ENCODE results near the gene SUDS3.
"Not testable (repeated sequence)": the region's sequence is repeated elsewhere in the genome, so short reads cannot be mapped to it uniquely, and the experiment has no call there.

The SUDS3 gene

DNA sequence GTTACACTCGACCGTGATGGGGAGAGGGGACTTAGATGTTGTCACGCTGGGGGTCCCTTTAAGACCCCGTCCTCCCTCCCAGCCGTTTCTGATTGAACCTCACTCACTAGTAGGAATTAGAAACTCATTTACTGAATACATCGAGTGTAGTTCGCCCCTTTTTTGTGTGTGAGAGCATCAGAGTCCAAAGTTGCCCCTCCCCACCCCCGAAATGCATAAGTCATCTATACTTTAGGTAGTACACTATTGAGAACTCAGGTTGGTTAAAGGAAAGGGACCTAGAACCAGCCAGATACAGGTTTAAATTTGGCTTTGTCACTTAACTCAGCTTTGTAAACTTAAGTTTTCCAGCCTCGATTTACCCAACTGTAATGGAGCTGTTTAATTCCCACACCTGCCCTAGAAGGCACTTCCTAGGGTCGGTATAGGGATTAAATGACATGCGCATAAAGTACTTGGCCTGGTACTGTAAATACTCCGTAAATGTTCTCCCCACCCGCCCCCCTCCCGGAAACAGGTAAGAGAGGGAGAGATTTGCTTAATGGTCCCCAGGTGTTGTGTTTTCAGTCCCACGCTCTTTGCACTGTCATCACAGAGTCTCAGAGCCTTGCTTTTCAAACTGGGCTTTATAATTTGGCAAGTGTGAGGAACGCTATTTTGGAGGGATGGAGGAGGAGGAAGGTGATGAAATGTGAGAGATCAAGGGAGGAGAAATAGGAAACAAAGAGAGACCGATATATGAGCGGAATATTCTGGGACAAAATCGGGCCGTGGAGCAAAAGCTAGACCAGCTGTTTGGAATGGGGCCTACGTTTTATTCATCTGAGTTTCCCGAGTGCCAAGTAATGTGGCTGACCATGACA, 897 bp downstream of the SUDS3 start:
- in situ Hi-C loops (cut with MboI; ENCODE audit: low pct_unique_long_range_greater_than_20kb, low sequenced_read_pairs), result no loop called here
- peak; percentile 29 for DNase-seq

DNA sequence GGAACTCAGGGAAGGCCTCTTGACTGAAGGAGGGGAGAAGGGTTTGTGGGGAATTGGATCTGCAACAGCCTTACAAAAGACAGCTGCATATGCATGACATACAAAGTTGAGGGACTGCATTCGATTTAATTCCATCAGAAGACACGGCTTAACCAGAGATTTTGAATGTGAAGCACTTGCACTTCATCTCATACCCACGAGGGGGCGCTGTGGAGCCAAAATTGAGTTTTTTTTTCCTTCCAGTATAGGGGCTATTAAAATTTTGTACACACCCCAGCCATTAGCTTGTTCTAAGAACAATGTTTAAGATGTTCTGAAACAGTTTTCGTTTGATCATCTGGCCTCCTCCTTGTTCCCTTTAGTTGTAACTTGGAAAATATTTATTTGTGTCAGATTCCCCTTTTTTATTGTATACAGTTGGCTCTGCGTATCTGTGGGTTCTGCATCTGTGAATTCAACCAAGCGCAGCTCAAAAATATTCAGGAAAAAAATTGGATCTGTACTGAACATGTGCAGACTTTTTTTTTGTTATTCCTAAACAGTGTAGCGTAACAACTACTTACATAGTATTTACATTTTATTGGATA, 1.6 kb downstream of the SUDS3 start:
- in situ Hi-C loops (cut with MboI; ENCODE audit: low pct_unique_long_range_greater_than_20kb, low sequenced_read_pairs), result no loop called here
- DNase-seq, result peak; percentile 86

DNA sequence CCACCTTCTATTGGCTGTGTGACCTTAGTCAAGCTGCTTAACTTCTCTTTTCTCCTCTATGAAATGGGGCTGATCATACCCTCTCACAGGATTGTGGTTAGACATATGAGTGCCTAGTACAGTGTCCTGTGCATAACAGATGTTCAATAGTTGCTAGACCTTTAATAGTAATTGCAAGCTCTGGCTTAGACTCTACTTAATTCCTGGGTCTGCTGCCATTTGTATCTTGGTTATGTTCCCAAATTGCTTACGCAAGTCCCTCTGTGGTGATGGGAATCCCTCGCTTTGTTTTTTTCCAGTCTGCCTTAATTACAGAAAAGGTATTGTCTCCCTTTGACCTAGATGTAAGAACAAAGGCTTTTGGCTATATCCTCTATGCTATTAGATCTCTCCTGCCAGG, 15.1 kb downstream of the SUDS3 start:
- in situ Hi-C loops (cut with MboI; ENCODE audit: low pct_unique_long_range_greater_than_20kb, low sequenced_read_pairs), result no loop called here

DNA sequence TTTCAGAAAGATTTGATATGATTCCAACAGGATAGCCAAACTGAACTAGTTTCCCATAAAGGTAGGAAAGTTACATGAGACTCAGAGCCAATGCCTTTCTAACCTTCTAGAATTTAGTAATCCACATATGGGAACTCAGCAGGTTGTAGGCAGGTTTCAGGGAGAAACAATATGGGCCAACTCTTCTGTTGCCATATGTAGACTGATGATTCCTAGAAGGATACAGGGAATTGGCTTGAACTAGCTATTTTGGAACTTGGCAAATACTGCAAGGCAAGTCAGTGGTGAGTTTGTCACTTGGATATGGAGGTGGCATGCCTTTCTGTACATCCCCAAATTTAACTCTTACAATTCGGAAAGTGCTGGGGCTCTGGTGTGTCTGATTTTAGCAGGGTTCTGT, 15.5 kb downstream of the SUDS3 start:
- in situ Hi-C loops (cut with MboI; ENCODE audit: low pct_unique_long_range_greater_than_20kb, low sequenced_read_pairs), result no loop called here
- no peak for DNase-seq

More for the DNA sequence above, 15.1 kb downstream of the SUDS3 start:
- no peak for DNase-seq

DNA sequence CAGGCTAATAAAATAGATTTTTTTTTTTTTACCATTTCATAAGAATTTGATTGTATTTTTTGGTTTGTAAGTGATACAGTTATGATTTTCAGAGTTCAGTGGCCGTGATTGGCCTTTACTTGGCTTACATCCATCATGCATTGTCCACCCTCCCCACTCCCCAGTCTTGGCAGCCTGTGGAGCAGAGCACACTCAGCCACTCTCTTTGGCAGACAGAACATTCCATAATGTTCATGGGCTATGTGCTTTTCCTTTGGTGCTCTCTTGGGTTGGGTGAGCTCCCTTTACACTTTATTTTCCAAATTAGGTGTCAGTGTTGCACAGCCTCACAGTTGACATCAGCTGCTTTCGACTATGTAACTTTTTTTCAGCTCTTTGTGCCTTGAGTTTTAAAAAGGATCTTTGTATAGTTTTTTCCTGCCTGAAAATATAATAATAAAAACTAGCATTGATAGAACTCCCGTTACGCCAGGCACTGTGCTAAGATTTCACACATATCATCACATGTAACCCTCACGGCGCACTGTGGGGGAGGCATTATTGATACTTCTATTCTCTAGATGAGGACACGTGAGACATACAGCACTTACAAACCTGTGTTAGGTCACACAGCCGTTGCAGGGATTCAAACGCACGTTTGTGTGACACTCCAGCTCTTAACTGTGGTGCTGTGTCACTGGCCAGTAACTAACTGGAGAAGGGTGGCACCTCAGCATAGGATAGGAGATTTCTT, 21.5 kb downstream of the SUDS3 start:
- DNase-seq, result no peak
- in situ Hi-C loops (cut with MboI; ENCODE audit: low pct_unique_long_range_greater_than_20kb, low sequenced_read_pairs), result no loop called here

DNA sequence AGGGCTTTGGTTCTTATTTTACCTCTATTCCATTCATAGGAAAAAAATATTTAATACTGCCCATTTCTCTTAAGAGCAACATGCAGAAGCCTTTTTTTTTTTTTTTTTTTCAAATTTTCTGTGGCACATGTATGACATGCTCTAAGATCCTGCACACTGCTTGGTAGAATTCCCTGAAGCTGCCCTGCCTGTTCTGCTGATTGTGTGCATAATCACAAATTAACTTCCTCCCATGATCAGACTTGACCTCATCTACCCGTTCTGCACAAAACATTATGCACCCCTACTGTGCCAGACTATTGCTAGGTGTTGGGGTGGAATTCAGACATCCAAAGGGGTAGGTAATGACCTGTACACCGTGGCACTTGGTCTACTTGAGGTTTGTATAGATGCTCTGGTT, 22.2 kb downstream of the SUDS3 start:
- in situ Hi-C loops (cut with MboI; ENCODE audit: low pct_unique_long_range_greater_than_20kb, low sequenced_read_pairs), result no loop called here
- DNase-seq, result no peak

DNA sequence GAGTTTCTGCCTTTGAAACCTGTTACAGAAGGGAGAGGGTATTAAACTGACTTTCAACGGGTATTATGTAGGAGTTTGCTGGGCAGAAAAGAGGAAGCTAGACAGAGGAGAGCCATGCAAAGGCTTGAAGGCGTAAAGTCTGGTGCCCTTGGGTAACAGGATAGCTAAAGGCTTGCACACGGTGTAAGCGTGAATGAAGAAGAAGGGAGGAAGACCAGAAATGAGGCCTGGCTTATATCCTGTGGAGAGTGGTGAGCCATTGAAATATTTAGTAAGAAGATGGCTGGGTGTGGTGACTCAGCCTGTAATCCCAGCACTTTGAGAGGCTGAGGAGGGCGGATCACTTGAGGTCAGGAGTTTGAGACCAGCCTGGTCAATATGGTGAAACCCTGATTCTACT, 22.6 kb downstream of the SUDS3 start:
- in situ Hi-C loops (cut with MboI; ENCODE audit: low pct_unique_long_range_greater_than_20kb, low sequenced_read_pairs), result no loop called here
- DNase-seq, result peak; percentile 75

DNA sequence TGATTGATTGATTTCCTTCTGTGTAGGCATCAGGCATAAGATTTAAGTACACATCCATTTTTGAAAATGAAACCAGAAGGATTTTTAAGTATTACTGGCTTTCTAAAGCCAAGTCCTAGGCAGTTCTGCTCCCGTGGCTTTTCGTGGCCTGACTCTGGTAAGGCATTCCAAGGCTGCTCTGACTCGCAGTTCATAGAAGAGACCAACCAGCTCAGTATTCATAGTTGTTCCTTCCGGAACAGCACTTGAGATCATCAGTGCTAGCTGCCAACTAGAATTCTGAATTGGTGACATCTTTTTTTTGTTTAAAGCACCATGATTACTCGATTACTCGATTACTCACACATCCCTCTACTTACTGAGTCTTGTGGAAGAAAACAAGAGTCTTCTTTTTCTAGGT, 25.9 kb downstream of the SUDS3 start:
- in situ Hi-C loops (cut with MboI; ENCODE audit: low pct_unique_long_range_greater_than_20kb, low sequenced_read_pairs), result no loop called here
- no peak for DNase-seq

DNA sequence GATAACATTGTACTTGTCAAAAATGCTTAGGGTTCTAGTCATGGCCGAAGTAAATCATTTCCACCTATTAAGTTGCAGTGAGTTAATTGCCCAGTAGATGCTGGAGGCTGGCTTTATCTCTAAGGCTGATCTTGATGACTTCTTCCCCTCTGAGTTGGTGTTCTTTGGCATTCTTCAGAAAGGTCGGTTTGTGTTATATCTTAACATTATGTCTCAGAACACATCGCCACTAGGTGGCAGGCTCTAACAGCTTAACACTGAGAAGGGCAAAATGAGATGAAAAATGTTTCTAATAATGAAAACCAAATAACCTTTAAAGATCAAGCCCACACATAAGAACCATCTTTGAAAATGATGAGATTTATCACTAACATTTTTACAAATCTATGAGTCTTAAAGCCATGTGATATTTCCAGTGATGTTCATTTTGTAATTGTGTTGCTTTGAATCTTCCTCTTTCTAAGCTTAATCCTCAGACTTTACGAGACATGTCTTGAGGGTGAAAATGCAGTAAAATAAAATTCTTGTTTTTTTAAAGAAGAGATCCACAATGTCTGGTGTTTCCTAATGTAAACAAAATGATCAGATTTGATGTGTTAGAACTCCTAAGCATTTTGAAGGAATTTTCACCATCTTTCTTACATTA, 28.6 kb downstream of the SUDS3 start:
- peak; percentile 77 for DNase-seq

DNA sequence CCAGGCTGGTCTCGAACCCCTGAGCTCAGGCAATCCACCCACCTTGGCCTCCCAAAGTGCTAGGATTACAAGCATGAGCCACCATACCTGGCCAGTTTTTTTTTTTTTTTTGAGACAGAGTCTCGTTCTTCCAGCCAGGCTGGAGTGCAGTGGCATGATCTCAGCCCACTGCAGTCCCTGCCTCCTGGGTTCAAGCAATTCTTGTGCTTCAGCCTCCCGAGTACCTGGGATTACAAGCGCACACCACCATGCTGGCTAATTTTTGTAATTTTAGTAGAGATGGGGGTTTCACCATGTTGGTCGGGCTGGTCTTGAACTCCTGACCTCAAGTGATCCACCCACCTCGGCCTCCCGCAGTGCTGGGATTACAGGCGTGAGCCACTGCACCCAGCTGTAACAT, 31.9 kb downstream of the SUDS3 start:
- in situ Hi-C loops (cut with MboI; ENCODE audit: low pct_unique_long_range_greater_than_20kb, low sequenced_read_pairs); DNase-seq: not testable (repeated sequence)

More for the DNA sequence above, 28.6 kb downstream of the SUDS3 start:
- in situ Hi-C loops (cut with MboI; ENCODE audit: low pct_unique_long_range_greater_than_20kb, low sequenced_read_pairs), result no loop called here

DNA sequence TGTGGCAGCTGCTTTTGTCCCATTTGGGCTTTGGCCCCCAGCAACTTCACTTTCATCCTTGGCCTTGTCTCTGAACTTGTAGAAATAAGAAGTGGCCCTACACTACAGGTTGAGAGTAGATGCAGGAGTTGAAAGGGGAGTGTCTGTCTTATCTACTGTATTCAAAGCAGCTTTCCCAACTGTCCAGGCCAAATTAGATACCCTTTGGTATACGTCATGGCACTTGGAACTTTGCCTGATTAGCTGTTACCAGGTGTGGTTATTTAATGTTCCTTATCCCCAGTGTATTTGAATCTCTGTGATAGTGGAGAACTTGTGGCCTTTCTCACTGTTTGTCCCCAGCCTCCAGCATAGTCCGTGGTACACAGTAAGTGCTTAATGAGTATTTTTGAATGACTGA, 33.5 kb downstream of the SUDS3 start:
- no peak for DNase-seq
- in situ Hi-C loops (cut with MboI; ENCODE audit: low pct_unique_long_range_greater_than_20kb, low sequenced_read_pairs), result no loop called here

DNA sequence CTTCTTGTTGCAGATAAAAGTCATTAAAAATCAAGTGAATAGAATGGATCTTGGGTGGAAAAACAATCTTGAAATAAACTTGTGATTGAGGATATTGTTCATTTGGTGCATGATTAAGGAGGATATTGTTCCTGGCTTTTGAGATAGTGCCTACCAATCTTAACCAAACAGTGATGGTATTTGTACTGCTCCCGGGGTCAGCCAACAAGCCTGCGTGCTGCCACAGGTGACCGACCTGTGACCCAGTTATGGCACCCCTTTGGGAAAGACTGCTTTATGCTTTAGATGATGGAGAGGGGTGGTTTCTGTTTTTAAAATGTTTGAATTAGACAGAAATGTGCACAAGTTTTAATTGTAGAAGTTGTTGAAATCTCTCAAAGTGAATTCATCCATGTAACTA, 41.6 kb downstream of the SUDS3 start:
- in situ Hi-C loops (cut with MboI; ENCODE audit: low pct_unique_long_range_greater_than_20kb, low sequenced_read_pairs), result no loop called here

DNA sequence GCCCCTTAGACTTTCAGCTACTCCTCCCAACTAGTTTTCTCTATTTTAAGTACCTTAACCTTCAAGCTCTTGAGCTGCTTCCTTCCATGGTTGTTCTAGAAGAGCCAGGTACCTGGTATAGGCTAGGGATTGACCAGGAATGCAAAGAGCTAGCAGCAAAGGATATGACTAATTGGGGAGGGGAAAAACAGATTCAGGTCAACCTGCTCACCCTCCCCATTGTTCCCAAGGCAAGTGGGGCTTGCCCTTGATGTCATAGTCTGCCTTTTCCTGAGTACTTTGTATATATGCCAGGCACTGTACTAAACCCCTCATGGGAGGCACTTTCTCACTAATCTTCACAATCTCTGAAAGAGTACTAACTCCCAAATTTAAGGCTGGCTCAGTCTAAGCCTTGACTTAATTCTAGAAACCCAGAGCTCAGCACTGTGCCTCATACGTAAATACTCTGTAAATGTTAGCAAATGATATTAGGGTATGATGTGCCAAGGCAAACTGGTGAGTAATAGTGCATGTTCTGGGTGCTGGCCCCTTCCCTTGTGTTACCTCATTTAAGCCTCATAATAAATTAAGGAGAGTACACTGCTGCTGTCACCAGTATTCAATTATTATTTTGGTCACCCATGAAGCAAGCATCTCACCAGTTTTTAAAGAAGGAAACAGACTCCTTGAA, 42.2 kb downstream of the SUDS3 start:
- DNase-seq, result no peak
- in situ Hi-C loops (cut with MboI; ENCODE audit: low pct_unique_long_range_greater_than_20kb, low sequenced_read_pairs), result no loop called here

More for the DNA sequence above, 41.6 kb downstream of the SUDS3 start:
- no peak for DNase-seq

DNA sequence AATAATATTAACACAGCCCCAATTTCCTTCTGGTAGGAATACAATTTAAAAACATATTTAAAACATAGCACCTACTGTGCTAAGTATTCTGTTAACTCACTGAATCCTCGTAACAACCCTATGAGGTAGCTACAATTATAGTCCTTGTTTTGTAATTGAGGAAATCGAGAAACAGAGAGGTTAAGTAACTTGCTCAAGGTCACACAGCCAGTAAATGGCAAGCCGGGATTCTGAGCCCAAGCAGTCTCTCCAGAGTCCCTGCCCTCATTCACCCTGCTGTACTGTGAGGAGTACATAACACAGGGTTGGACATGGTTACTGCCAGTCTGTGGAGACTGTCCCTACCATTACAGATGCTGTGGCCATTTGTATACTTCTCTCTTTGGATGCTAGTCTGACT, 44.3 kb downstream of the SUDS3 start:
- no peak for DNase-seq
- in situ Hi-C loops (cut with MboI; ENCODE audit: low pct_unique_long_range_greater_than_20kb, low sequenced_read_pairs), result no loop called here

DNA sequence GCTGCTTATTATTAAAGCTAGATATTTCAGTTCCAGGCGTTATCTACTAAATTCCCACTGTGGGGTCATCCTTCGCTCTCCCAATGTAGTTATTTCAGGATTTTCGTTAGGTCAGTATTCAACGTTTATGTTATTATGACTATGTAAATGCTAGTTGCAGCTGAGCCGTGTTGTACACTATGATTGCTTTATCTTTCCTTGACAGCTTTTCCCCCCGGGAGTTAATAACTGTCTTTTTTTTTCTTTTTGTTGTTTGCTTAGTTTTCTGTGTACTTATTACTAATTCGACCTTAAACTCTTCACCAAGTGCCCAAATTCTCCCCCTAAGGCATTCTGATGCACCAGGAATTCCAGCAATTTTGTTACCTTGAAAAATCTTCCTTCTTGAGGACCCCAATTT, 48.5 kb downstream of the SUDS3 start:
- in situ Hi-C loops (cut with MboI; ENCODE audit: low pct_unique_long_range_greater_than_20kb, low sequenced_read_pairs), result no loop called here
- no peak for DNase-seq

DNA sequence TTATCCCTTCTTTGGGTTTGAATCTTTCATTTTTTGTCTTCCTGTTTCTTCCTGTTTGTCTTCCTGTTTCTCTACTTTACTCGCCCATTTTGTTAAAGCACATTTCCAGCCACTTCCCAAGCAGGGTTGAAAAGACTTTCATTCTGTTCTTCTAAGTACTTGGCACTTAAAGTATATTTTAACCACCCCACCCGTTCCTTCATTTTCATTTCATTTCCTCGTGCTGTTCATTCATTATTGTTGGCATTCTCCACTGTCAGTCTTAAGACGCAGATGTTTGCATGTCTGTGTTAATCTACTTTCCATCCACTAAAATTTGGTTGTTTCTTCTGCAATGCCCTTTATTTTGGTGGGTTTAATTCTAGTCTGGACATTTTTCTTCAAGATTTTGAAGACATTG, 49.0 kb downstream of the SUDS3 start:
- in situ Hi-C loops (cut with MboI; ENCODE audit: low pct_unique_long_range_greater_than_20kb, low sequenced_read_pairs), result no loop called here
- DNase-seq, result no peak

DNA sequence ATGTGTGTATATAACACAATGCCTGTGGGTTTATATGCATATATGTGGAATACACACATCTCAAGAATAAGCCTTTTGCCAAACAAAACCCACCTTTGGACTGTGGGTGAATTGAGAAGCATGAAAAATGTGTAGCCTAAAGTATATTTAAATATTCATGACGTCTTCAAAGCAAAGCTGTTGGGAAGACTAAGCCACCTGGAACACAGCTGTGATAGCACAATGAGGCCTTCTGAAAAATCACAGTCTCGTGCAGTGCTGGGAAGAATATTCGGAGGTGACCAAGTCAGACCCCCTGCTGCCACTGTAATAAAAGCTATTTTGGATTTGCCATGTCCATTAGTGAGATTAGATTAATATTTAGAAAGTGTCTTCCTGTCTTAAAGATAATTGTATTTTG, 51.5 kb downstream of the SUDS3 start:
- in situ Hi-C loops (cut with MboI; ENCODE audit: low pct_unique_long_range_greater_than_20kb, low sequenced_read_pairs), result no loop called here

DNA sequence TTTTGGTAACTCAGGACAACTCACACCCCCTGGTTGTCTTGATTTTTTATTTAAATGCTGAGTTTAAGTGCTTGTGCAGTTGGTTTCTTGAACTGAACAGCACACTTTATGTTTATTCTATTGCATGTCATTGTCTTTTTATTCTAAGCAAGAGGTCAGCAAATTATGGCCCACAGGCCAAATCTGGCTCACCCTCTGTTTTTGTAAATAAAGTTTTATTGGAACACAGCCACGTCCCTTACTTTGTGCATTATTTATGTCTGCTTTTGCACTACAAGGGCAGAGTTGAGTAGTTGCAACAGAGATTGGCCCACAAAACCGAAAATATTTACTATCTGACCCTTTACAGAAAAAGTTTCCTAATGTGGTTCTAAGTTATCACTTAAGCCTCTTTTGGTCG, 52.3 kb downstream of the SUDS3 start:
- no peak for DNase-seq
- in situ Hi-C loops (cut with MboI; ENCODE audit: low pct_unique_long_range_greater_than_20kb, low sequenced_read_pairs), result no loop called here

More for the DNA sequence above, 51.5 kb downstream of the SUDS3 start:
- DNase-seq, result no peak

DNA sequence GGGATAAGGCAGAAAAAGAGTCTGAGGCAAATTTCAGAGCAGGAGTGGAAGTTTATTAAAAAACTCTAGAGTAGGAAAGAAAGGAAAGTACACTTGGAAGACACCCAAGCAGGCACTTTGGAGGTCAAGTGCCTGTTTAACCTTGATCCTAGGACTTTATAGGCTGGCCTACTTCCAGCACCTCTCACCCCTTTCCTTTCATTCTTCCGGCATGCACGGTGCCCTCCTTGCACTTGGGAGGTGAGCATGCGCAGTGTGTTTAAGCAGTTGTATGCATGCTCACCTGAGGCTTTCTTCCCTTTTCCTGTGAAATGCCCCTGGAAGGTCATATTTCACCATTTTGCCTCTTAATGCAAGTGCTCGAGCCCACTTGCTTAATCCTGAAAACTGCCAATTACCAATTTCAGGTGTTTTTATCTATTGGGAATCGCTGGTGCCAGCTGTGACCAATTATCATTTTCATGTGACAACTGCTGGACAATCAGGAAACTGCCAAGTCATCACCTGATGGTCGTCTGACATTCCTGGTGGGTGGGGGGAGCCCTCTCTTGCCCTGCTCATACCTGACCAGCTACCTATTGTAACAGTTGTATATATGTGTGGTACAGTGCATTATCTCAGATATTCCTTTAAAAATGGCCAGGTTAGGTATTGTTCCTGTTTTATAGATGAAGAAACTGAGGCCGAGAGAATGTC, 53.5 kb downstream of the SUDS3 start:
- DNase-seq, result no peak
- in situ Hi-C loops (cut with MboI; ENCODE audit: low pct_unique_long_range_greater_than_20kb, low sequenced_read_pairs), result no loop called here
